HCT116 (cell line): Measurements from ENCODE around the gene SHH. TPM values are rescaled to one million over a fixed set of nuclear protein-coding genes. Genes with fewer than 3 reads are reported as not detected.

Source experiments
- ATAC-seq: fragments of 200-7000 bp; cut with Tn5 transposase; 2 replicates; pipeline ENCODE4 v1.9.1; 2020; ENCODE audit warnings: mild to moderate bottlenecking, moderate library complexity
- BruUV-seq: library from RNA; stranded (reverse); fragments of 400-500 nt; replicated peaks from 2 replicates; lab custom pipeline; 2021; lab: Mats Ljungman, UMichigan
- CTCF ChIA-PET: fragments of 300-600 bp; sonication (Branson Sonifier 250); formaldehyde crosslinking; loops from one replicate; lab custom pipeline; 2021; ENCODE audit warnings: antibody characterized with exemption; lab: Charles Lee
- POLR2A ChIA-PET: fragments of 300-600, 350-600 bp; sonication (Branson Sonifier 250); formaldehyde crosslinking; loops from one replicate; lab custom pipeline; 2021; ENCODE audit warnings: antibody characterized with exemption; lab: Charles Lee
- RAD21 ChIA-PET, 2 experiments: fragments of 300-600 bp; sonication (Branson Sonifier 250); formaldehyde crosslinking; loops; one replicate each; lab custom pipeline; 2023; ENCODE audit warnings: low total read pairs in 2 of 2; ENCODE audit not compliant: uncharacterized antibody in 2 of 2, unreplicated experiment in 2 of 2, low non-redundant PET in 1 of 2; lab: Charles Lee
- DNase-seq: peaks from one replicate; pipeline ENCODE4 v3.0.0-alpha.2; 2010; ENCODE audit warnings: low read depth, low spot score
- H2AFZ ChIP-seq: fragments of 200-600 bp; shearing (Covaris generic), sonication (generic); 2 replicates; pipeline ENCODE4 v1.6.1; 2017; ENCODE audit warnings: low read depth, mixed run types, mixed read lengths, antibody characterized with exemption, low read length; ENCODE audit not compliant: poor library complexity, severe bottlenecking
- H3K27ac ChIP-seq: 2 replicates; pipeline ENCODE4 v1.5.1; 2012; ENCODE audit warnings: low read depth, low read length
- H3K27me3 ChIP-seq: fragments of 200-600 bp; sonication (generic); 2 replicates; pipeline ENCODE4 v1.6.1; 2016; ENCODE audit warnings: mixed run types, low read length, mixed read lengths; ENCODE audit not compliant: insufficient read depth
- H3K36me3 ChIP-seq, 2 experiments: fragments of 200-500 bp in 1 of 2; fragments of 200-600 bp in 1 of 2; sonication (Bioruptor generic) in 1 of 2; sonication (generic) in 1 of 2; 2 replicates each; pipeline versions ENCODE4 v1.5.1 to v1.6.1; 2014 to 2016; ENCODE audit warnings: low read length in 2 of 2, inconsistent platforms in 1 of 2, mixed read lengths in 1 of 2, mixed run types in 1 of 2; ENCODE audit not compliant: insufficient read depth in 2 of 2, control insufficient read depth in 1 of 2
- H3K4me1 ChIP-seq, 2 experiments: fragments of 200-600 bp in 1 of 2; sonication (generic) in 1 of 2; 2 replicates each; pipeline versions ENCODE4 v1.5.1 to v1.6.1; 2012 to 2017; ENCODE audit warnings: low read length in 2 of 2, inconsistent platforms in 1 of 2, mild to moderate bottlenecking in 1 of 2, mixed read lengths in 1 of 2, mixed run types in 1 of 2, moderate library complexity in 1 of 2; ENCODE audit not compliant: insufficient read depth in 2 of 2, control insufficient read depth in 1 of 2
- H3K4me2 ChIP-seq: fragments of 200-600 bp; sonication (generic); 2 replicates; pipeline ENCODE4 v1.6.1; 2017; ENCODE audit warnings: mixed run types, low read length, mixed read lengths
- H3K4me3 ChIP-seq, 2 experiments: fragments of 200-600 bp in 1 of 2; sonication (generic) in 1 of 2; replicated peaks in 1 of 2; 2 replicates each; pipeline ENCODE4 v1.5.1; 2011 to 2016; ENCODE audit warnings: low read length in 2 of 2, control low read depth in 1 of 2, low read depth in 1 of 2, mild to moderate bottlenecking in 1 of 2, mixed read lengths in 1 of 2, mixed run types in 1 of 2
- H3K79me2 ChIP-seq: fragments of 200-600 bp; sonication (generic); 2 replicates; pipeline ENCODE4 v1.6.1; 2017; ENCODE audit warnings: mild to moderate bottlenecking, mixed run types, low read length, moderate library complexity, mixed read lengths; ENCODE audit not compliant: insufficient read depth
- H3K9ac ChIP-seq: fragments of 200-600 bp; sonication (generic); 2 replicates; pipeline ENCODE4 v1.6.1; 2016; ENCODE audit warnings: low read length, mixed read lengths
- H3K9me2 ChIP-seq: fragments of 200-600 bp; sonication (generic), shearing (Covaris generic); 2 replicates; pipeline ENCODE4 v1.6.1; 2017; ENCODE audit warnings: mixed run types, mild to moderate bottlenecking, moderate library complexity; ENCODE audit not compliant: insufficient read depth
- H3K9me3 ChIP-seq, 2 experiments: fragments of 200-500 bp in 1 of 2; fragments of 200-600 bp in 1 of 2; sonication (Bioruptor generic) in 1 of 2; sonication (generic) in 1 of 2; 2 replicates each; pipeline ENCODE4 v1.6.1; 2014 to 2017; ENCODE audit warnings: low read length in 2 of 2, mixed read lengths in 2 of 2, inconsistent platforms in 1 of 2, low read depth in 1 of 2, mild to moderate bottlenecking in 1 of 2, mixed run types in 1 of 2, moderate library complexity in 1 of 2; ENCODE audit not compliant: control insufficient read depth in 1 of 2, insufficient read depth in 1 of 2
- H4K20me1 ChIP-seq: fragments of 200-600 bp; sonication (generic), shearing (Covaris generic); 2 replicates; pipeline ENCODE4 v1.6.1; 2017; ENCODE audit warnings: mixed run types, mild to moderate bottlenecking, moderate library complexity; ENCODE audit not compliant: insufficient read depth
- EZH2phosphoT487 ChIP-seq: fragments of 200-600 bp; IDR thresholded peaks from 2 replicates; pipeline ENCODE4 v1.6.1; 2018; ENCODE audit warnings: antibody characterized with exemption, borderline replicate concordance
- JUND ChIP-seq: IDR thresholded peaks from 2 replicates; pipeline ENCODE4 v1.6.1; 2012
- POLR2AphosphoS5 ChIP-seq: IDR thresholded peaks from 2 replicates; pipeline ENCODE4 v1.6.1; 2011; ENCODE audit warnings: mild to moderate bottlenecking, low read depth, low read length, moderate library complexity
- SIN3A ChIP-seq: IDR thresholded peaks from 2 replicates; pipeline ENCODE4 v1.6.1; 2012; ENCODE audit warnings: low read depth
- SP1 ChIP-seq: IDR thresholded peaks from 2 replicates; pipeline ENCODE4 v1.6.1; 2012; ENCODE audit warnings: low read depth
- TCF7L2 ChIP-seq: IDR thresholded peaks from 2 replicates; pipeline ENCODE4 v1.7.0; 2011; ENCODE audit warnings: borderline replicate concordance, inconsistent platforms; ENCODE audit not compliant: insufficient read depth, insufficient read length; ENCODE audit errors: extremely low read depth
- YY1 ChIP-seq: IDR thresholded peaks from 2 replicates; pipeline ENCODE4 v1.6.1; 2011; ENCODE audit warnings: low read length, low read depth, moderate library complexity, mild to moderate bottlenecking; ENCODE audit not compliant: insufficient replicate concordance; ENCODE audit errors: extremely low read depth
- ZNF274 ChIP-seq: fragments of 200-500 bp; sonication (Bioruptor generic); IDR thresholded peaks from 2 replicates; pipeline ENCODE4 v1.6.1; 2014; ENCODE audit warnings: mild to moderate bottlenecking, low read depth, low read length, inconsistent platforms
- intact Hi-C: fragments of 100-400 bp; cut with micrococcal nuclease; formaldehyde crosslinking; loops from 2 replicates; pipeline ENCODE4 v1.10.0; 2022
- total RNA-seq: library from RNA; stranded (reverse); gene quantifications from one replicate; pipeline ENCODE4 v1.2.1, GENCODE V29; 2021; ENCODE audit not compliant: unreplicated experiment
- TF ChIP-seq, protein P1 (sequence below), 3 experiments: fragments of 200-600 bp in 1 of 3; sonication (generic) in 1 of 3; IDR thresholded peaks in 2 of 3; conservative IDR thresholded peaks in 1 of 3; 2 replicates each; pipeline ENCODE4 v1.5.1; 2012 to 2017; ENCODE audit warnings: low read depth in 2 of 3, low read length in 2 of 3, antibody characterized with exemption in 1 of 3, borderline replicate concordance in 1 of 3, control low read depth in 1 of 3, mild to moderate bottlenecking in 1 of 3, mixed read lengths in 1 of 3, mixed run types in 1 of 3, moderate library complexity in 1 of 3; ENCODE audit not compliant: insufficient read depth in 1 of 3
- TF ChIP-seq, protein P2 (sequence below): IDR thresholded peaks from 2 replicates; pipeline ENCODE4 v1.6.1; 2012

Gene SHH
- total RNA-seq, 1 experiment from 2014 or later = 0.32 TPM

DNA sequence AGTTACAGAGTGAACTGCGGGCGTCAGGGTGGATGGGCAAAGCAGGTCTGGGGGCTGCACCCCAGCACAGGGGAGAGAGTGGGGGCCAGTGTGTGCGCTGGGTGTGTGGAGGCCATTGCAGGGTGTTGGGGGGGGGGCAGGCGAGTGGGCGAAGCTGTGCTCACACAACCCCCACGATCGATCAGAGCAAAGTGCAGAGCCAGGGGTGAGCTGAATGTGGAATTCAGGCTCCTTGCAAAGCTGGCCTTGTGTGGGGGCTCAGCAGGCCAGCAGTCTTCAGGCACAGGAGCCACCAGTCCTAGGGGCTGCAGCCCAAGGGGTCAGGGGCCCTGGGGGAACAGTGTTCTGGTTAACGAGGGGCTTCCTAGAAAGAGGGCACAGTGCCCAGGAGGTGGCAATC lies 862 bp upstream of the SHH start:
- TF ChIP-seq ZNF274 (no peak), SP1 (no peak), TCF7L2 (no peak), SIN3A (no peak), EZH2phosphoT487 (no peak), YY1 (no peak), JUND (no peak), POLR2AphosphoS5 (no peak)
- TF ChIP-seq, protein P1, sequence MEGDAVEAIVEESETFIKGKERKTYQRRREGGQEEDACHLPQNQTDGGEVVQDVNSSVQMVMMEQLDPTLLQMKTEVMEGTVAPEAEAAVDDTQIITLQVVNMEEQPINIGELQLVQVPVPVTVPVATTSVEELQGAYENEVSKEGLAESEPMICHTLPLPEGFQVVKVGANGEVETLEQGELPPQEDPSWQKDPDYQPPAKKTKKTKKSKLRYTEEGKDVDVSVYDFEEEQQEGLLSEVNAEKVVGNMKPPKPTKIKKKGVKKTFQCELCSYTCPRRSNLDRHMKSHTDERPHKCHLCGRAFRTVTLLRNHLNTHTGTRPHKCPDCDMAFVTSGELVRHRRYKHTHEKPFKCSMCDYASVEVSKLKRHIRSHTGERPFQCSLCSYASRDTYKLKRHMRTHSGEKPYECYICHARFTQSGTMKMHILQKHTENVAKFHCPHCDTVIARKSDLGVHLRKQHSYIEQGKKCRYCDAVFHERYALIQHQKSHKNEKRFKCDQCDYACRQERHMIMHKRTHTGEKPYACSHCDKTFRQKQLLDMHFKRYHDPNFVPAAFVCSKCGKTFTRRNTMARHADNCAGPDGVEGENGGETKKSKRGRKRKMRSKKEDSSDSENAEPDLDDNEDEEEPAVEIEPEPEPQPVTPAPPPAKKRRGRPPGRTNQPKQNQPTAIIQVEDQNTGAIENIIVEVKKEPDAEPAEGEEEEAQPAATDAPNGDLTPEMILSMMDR (IDR thresholded peaks at IDR 0.05 in 2 of 3, conservative IDR thresholded peaks at IDR 0.05 in 1 of 3; ENCODE audit: borderline replicate concordance in 1 of 3, insufficient read depth in 1 of 3, low read depth in 2 of 3, low read length in 2 of 3) = no peak
- TF ChIP-seq, protein P2, sequence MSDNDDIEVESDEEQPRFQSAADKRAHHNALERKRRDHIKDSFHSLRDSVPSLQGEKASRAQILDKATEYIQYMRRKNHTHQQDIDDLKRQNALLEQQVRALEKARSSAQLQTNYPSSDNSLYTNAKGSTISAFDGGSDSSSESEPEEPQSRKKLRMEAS = no peak
- Histone ChIP-seq H3K4me2 (no peak overlapping the region), H3K4me3 (no peak overlapping the region), H2AFZ (no peak overlapping the region), H3K9ac (no peak overlapping the region), H3K9me2 (no peaks in the 10 kb centered on the region), H4K20me1 (no peaks in the 10 kb centered on the region), H3K27ac (no peak overlapping the region), H3K36me3 (no peaks in the 10 kb centered on the region), H3K79me2 (no peaks in the 10 kb centered on the region), H3K27me3 (0 out of 2 replicates have a peak, but pooled peaks cover 5% of the 10 kb centered on the region), H3K4me1 (peaks cover 0 to 6% of the 10 kb centered on the region in 2 experiments; a peak in 2 of 4 replicates), H3K9me3 (no peaks in the 10 kb centered on the region)
- POLR2A ChIA-PET = interaction anchor here (0.8 kb wide), 1 partner anchor 150 kb away, joined by 3 read pairs; no protein-coding TSS in a partner anchor
- CTCF ChIA-PET = interaction anchor here (0.6 to 1.4 kb wide), 3 partner anchors 344 to 705 kb away, joined by 3 read pairs; no protein-coding TSS in a partner anchor
- intact Hi-C loops = no loop called here
- DNase-seq (no peak), ATAC-seq (no peak)
- RAD21 ChIA-PET = interaction anchor here in 1 of 2 experiments (0.6 to 0.7 kb wide), 2 partner anchors 8 to 566 kb away, joined by 3 to 5 read pairs; no protein-coding TSS in a partner anchor
- no TSS peak for BruUV-seq
